Spinal cord (tissue), 10 donors: ENCODE measurements around the gene TGFBR3L. TPM values are rescaled to one million over a fixed set of nuclear protein-coding genes. Genes with fewer than 3 reads are reported as not detected.

Experiments
- DNase-seq, 6 donors: peaks; one replicate each; pipeline versions ENCODE4 v3.0.0 to v3.0.0-alpha.2; 2013 to 2015; ENCODE audit warnings: low spot score in 6 of 6, low read depth in 4 of 6
- H3K27ac ChIP-seq: one replicate; pipeline ENCODE4 v1.5.1; 2013; ENCODE audit warnings: low read depth, low read length, control low read depth
- H3K27me3 ChIP-seq: one replicate; pipeline ENCODE4 v1.6.1; 2013; ENCODE audit warnings: low read length; ENCODE audit not compliant: control insufficient read depth, insufficient read depth
- H3K36me3 ChIP-seq: one replicate; pipeline ENCODE4 v1.6.1; 2013; ENCODE audit warnings: low read length; ENCODE audit not compliant: control insufficient read depth, insufficient read depth
- H3K4me1 ChIP-seq: one replicate; pipeline ENCODE4 v1.6.1; 2013; ENCODE audit warnings: low read length; ENCODE audit not compliant: control insufficient read depth, insufficient read depth
- H3K4me3 ChIP-seq: one replicate; pipeline ENCODE4 v1.5.1; 2013; ENCODE audit warnings: low read depth, low read length, control low read depth
- H3K9me3 ChIP-seq: one replicate; pipeline ENCODE4 v1.6.1; 2013; ENCODE audit warnings: low read length; ENCODE audit not compliant: control insufficient read depth, insufficient read depth
- WGBS: methylation state at CpG from one replicate; pipeline ENCODE4 v1.1.5; 2013; ENCODE audit warnings: missing lambda C conversion rate; ENCODE audit not compliant: insufficient coverage; 5-methylcytosine and 5-hydroxymethylcytosine counted together
- polyA plus RNA-seq, 2 donors: library from polyadenylated mRNA; unstranded; fragments of 120-200 nt; gene quantifications; one replicate each; pipeline ENCODE4 v1.2.1, GENCODE V29; 2013; ENCODE audit not compliant: insufficient read length in 2 of 2
- total RNA-seq, 2 donors: library from RNA; depleted of rRNA in 1 of 2; stranded (reverse); fragments of 120-200 nt in 1 of 2; fragments of >200 nt in 1 of 2; gene quantifications; one replicate each; pipeline versions ENCODE4 v1.2.3 to v1.2.4, GENCODE V29; 2013 to 2014
- donor health status: healthy.

Gene TGFBR3L
- total and polyA plus RNA-seq, 4 donors, result 0.59 to 6.1 (median 2.9) TPM

DNA sequence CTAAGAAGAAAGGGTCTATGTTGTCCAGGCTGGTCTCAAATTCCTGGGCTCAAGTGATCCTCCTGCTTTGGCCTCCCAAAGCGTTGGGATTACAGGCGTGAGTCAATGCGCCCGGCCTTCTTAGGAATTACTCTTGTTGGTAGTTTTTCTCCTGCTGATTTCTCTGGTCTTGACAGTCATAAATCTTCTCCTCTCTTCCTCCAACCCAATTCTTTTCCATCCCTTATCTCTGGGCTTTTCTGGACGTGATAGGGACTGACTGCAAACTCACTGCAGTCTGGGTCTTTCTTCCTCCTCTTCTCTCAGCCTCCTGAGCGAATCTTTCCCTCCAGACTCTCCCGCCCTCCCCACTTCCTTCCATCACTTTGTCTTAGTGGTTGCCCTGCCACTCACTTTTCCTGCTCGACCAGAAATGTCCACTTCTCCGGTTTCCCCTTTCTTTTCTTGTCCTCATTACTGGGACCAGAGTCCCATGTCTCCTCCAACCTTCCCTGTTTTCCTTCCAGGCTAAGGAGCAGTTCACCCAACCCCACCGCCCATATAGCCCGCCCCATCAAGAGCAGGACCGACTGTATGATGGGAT is 50.7 kb downstream of the TGFBR3L start:
- Histone ChIP-seq H3K4me1 (peaks cover under 1% of the 10 kb centered on the region), H3K36me3 (peaks cover 84% of the 10 kb centered on the region), H3K27ac (no peak overlapping the region), H3K9me3 (no peaks in the 10 kb centered on the region), H3K4me3 (no peak overlapping the region), H3K27me3 (no peaks in the 10 kb centered on the region)
- no peak for DNase-seq
- WGBS, result 90% methylated on average over 6 of the region's 12 CpGs

DNA sequence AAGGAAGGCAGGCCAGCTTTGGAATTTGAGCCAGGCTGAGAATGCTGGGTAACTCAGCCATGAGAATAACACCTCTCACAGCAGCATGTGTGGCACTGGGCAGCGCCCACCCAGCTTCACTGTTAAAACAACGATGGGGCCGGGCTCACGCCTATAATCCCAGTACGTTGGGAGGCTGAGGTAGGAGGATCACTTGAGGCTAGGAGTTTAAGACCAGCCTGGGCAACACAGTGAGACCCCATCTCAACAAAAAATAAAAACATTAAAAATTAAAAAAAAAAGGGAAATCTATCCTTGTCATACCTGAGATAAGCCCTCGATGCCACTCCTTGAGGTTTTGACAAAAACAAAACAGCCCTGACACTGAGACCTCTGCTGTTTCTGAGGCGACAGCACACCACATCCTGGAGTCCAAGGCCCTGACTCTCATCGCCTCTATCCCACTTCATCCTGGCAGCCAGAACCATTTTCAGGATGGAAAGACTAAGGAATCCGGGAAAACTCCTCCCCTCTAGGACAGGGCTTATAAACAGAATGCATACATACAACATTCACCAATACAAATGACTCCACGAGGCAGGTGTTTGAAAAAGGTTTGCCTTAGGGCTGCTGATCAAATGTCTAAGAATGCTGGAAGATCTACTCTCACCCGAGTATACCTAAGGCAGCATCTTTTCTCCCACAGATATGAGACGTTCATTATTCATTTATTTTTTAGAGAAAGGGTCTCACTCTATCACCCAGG is 51.5 kb downstream of the TGFBR3L start:
- WGBS, result 93% methylated on average over 5 of the region's 12 CpGs
- no peak for DNase-seq

DNA sequence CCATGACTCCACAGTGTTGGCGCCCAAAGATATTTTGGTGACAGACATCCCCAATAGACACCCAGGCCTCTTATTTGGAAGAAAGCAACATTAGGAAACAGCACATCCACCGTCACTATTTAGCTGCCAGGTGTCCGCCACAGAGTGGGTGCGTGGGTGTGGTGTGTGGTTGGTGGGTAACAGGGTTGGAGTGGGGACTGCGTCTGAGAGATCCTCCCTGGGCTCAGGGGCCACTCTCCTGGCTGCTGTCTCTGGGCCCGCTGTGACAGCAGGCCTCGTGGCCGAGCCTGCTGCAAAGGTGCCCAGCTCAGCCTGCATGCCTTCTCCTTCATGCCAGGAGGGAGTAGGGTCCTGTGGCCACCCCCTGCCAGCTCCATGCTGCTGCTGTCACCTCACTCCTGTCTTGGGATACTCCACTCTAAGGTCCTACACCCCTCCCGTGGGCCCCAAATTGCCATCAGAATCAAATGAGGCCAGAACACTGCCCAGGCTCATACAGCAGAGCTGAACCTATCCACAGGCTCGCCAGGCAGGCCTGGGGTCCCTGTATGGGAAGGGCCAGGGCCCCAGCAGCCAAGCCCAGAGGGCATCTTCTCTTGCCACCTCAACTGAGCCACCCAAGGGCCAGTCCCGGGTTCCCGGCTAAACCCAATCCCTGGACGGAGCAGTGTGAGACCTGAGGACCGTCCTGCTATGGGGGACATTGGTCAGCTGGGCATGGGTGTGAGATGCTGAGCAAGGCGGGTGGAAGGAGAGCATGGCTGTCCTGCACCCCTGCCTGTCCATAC is 53.6 kb downstream of the TGFBR3L start:
- H3K9me3 ChIP-seq, result no peaks in the 10 kb centered on the region
- no peak overlapping the region for H3K27ac ChIP-seq
- H3K36me3 ChIP-seq, result peaks cover 94% of the 10 kb centered on the region
- H3K4me3 ChIP-seq, result no peak overlapping the region
- H3K4me1 ChIP-seq, result no peaks in the 10 kb centered on the region
- 98% methylated on average over 11 of the region's 15 CpGs for WGBS
- no peaks in the 10 kb centered on the region for H3K27me3 ChIP-seq
- DNase-seq, result no peak

More for the DNA sequence above, 51.5 kb downstream of the TGFBR3L start:
- Histone ChIP-seq H3K27ac (no peak overlapping the region), H3K27me3 (no peaks in the 10 kb centered on the region), H3K4me1 (no peaks in the 10 kb centered on the region), H3K36me3 (peaks cover 84% of the 10 kb centered on the region), H3K4me3 (no peak overlapping the region), H3K9me3 (no peaks in the 10 kb centered on the region)

Other genes with a start within 250 kb of the TGFBR3L start
- gene RETN, start 245.8 kb upstream of the TGFBR3L start, total RNA-seq, result 1 to 10 TPM; 1.8 to 7.6 TPM
- under 1 TPM in 1 of 2 donors, not detected in 1; 0.74 TPM for gene RETN, start 245.8 kb upstream of the TGFBR3L start, polyA plus RNA-seq
- 1 to 10 TPM in 1 of 2 donors, not detected in 1; 1.7 TPM for gene MCEMP1, start 237.7 kb upstream of the TGFBR3L start, total RNA-seq
- under 1 TPM in 1 of 2 donors, not detected in 1; 0.41 TPM for gene MCEMP1, start 237.7 kb upstream of the TGFBR3L start, polyA plus RNA-seq
- gene TRAPPC5, start 234.0 kb upstream of the TGFBR3L start, total RNA-seq, result 100 to 1,000 TPM in 1 of 2 donors, 10 to 100 TPM in 1; 24.5 to 165 TPM
- gene TRAPPC5, start 234.0 kb upstream of the TGFBR3L start, polyA plus RNA-seq, result 10 to 100 TPM; 95.8 to 98.4 TPM
- under 1 TPM; 0.50 to 0.59 TPM for gene FCER2, start 212.7 kb upstream of the TGFBR3L start, total RNA-seq
- gene FCER2, start 212.7 kb upstream of the TGFBR3L start, polyA plus RNA-seq, result under 1 TPM in 1 of 2 donors, not detected in 1; 0.27 TPM
- gene CLEC4G, start 182.7 kb upstream of the TGFBR3L start, total RNA-seq, result under 1 TPM; 0.17 to 0.50 TPM
- 1 to 10 TPM; 1.5 to 2.1 TPM for gene CLEC4G, start 182.7 kb upstream of the TGFBR3L start, polyA plus RNA-seq
- gene CD209, start 167.3 kb upstream of the TGFBR3L start, total RNA-seq, result 1 to 10 TPM; 1.9 to 2.5 TPM
- gene CD209, start 167.3 kb upstream of the TGFBR3L start, polyA plus RNA-seq, result under 1 TPM; 0.24 to 0.95 TPM
- gene CLEC4M, start 151.6 kb upstream of the TGFBR3L start, total RNA-seq, result 1 to 10 TPM in 1 of 2 donors, under 1 TPM in 1; 0.33 to 1.8 TPM
- gene CLEC4M, start 151.6 kb upstream of the TGFBR3L start, polyA plus RNA-seq, result 1 to 10 TPM in 1 of 2 donors, under 1 TPM in 1; 0.67 to 1.2 TPM
- 10 to 100 TPM; 28.4 to 36.1 TPM for gene EVI5L, start 84.6 kb upstream of the TGFBR3L start, total RNA-seq
- 100 to 1,000 TPM in 1 of 2 donors, 10 to 100 TPM in 1; 99.5 to 110 TPM for gene EVI5L, start 84.6 kb upstream of the TGFBR3L start, polyA plus RNA-seq
- 1 to 10 TPM; 1.9 to 2.4 TPM for gene PRR36, start 40.4 kb upstream of the TGFBR3L start, total RNA-seq
- gene PRR36, start 40.4 kb upstream of the TGFBR3L start, polyA plus RNA-seq, result 10 to 100 TPM; 59.4 to 59.7 TPM
- under 1 TPM; 0.40 to 0.66 TPM for gene LRRC8E, start 26.3 kb upstream of the TGFBR3L start, total RNA-seq
- under 1 TPM in 1 of 2 donors, not detected in 1; 0.77 TPM for gene LRRC8E, start 26.3 kb upstream of the TGFBR3L start, polyA plus RNA-seq
- 10 to 100 TPM in 1 of 2 donors, 1 to 10 TPM in 1; 8.1 to 12.7 TPM for gene MAP2K7, start 11.0 kb upstream of the TGFBR3L start, total RNA-seq
- gene MAP2K7, start 11.0 kb upstream of the TGFBR3L start, polyA plus RNA-seq, result 10 to 100 TPM; 30.6 to 36.8 TPM
- gene SNAPC2, start 5.5 kb downstream of the TGFBR3L start, total RNA-seq, result 10 to 100 TPM in 1 of 2 donors, 1 to 10 TPM in 1; 5.7 to 11.0 TPM
- 10 to 100 TPM; 21.3 to 27.1 TPM for gene SNAPC2, start 5.5 kb downstream of the TGFBR3L start, polyA plus RNA-seq
- gene CTXN1, start 11.3 kb downstream of the TGFBR3L start, total RNA-seq, result 10 to 100 TPM in 1 of 2 donors, 1 to 10 TPM in 1; 4.3 to 14.7 TPM
- 100 to 1,000 TPM; 161 to 182 TPM for gene CTXN1, start 11.3 kb downstream of the TGFBR3L start, polyA plus RNA-seq
- 10 to 100 TPM; 25.5 to 47.0 TPM for gene TIMM44, start 28.8 kb downstream of the TGFBR3L start, total RNA-seq
- 10 to 100 TPM; 65.4 to 74.8 TPM for gene TIMM44, start 28.8 kb downstream of the TGFBR3L start, polyA plus RNA-seq
- gene ELAVL1, start 90.8 kb downstream of the TGFBR3L start, total RNA-seq, result 10 to 100 TPM; 27.2 to 51.0 TPM
- 10 to 100 TPM; 58.6 to 62.9 TPM for gene ELAVL1, start 90.8 kb downstream of the TGFBR3L start, polyA plus RNA-seq
- gene CCL25, start 137.9 kb downstream of the TGFBR3L start, total RNA-seq, result not detected
- under 1 TPM; 0.50 to 0.73 TPM for gene CCL25, start 137.9 kb downstream of the TGFBR3L start, polyA plus RNA-seq
- gene FBN3, start 234.8 kb downstream of the TGFBR3L start, total RNA-seq, result 1 to 10 TPM; 7.5 to 9.0 TPM
- 10 to 100 TPM; 20.0 to 31.7 TPM for gene FBN3, start 234.8 kb downstream of the TGFBR3L start, polyA plus RNA-seq